Gastrocnemius medialis (tissue), 4 donors: ENCODE measurements around the gene PKMYT1. TPM values are rescaled to one million over a fixed set of nuclear protein-coding genes. Genes with fewer than 3 reads are reported as not detected.

Experiments
- ATAC-seq, 2 donors: fragments of 150-250 bp; one replicate each; pipeline ENCODE4 v1.9.1; 2016
- DNase-seq, 2 donors: peaks; one replicate each; pipeline ENCODE4 v3.0.0-alpha.2; 2019
- H3K27ac ChIP-seq, 4 donors: fragments of 200-600 bp; sonication (generic); 1 replicate in 1 of 4; 2 replicates in 3 of 4; pipeline ENCODE4 v1.5.1; 2016 to 2018; ENCODE audit warnings: mild to moderate bottlenecking in 2 of 4, moderate library complexity in 1 of 4
- H3K27me3 ChIP-seq, 3 donors: fragments of 200-600 bp; sonication (generic) in 2 of 3; 1 replicate in 1 of 3; 2 replicates in 2 of 3; pipeline versions ENCODE4 v1.5.1 to v1.6.0; 2016 to 2019; ENCODE audit warnings: mild to moderate bottlenecking in 1 of 3, moderate library complexity in 1 of 3
- H3K36me3 ChIP-seq, 2 donors: fragments of 200-600 bp; sonication (generic) in 1 of 2; one replicate each; pipeline ENCODE4 v1.5.1; 2017 to 2018
- H3K4me1 ChIP-seq, 2 donors: fragments of 200-600 bp; sonication (generic) in 1 of 2; one replicate each; pipeline ENCODE4 v1.5.1; 2016 to 2017; ENCODE audit warnings: mild to moderate bottlenecking in 2 of 2
- H3K4me3 ChIP-seq, 4 donors: fragments of 200-600 bp; sonication (generic) in 3 of 4; 1 replicate in 1 of 4; 2 replicates in 3 of 4; pipeline ENCODE4 v1.5.1; 2016 to 2019; ENCODE audit warnings: mild to moderate bottlenecking in 2 of 4
- H3K9me3 ChIP-seq, 3 donors: fragments of 200-600 bp; sonication (generic) in 2 of 3; 1 replicate in 1 of 3; 2 replicates in 2 of 3; pipeline ENCODE4 v1.5.1; 2016 to 2019
- CTCF ChIP-seq, 5 experiments: fragments of 450-650 bp in 3 of 5; fragments of 200-600 bp in 2 of 5; sonication (generic) in 2 of 5; IDR thresholded peaks in 4 of 5; conservative IDR thresholded peaks in 1 of 5; 1 replicate in 4 of 5; 2 replicates in 1 of 5; pipeline ENCODE4 v1.5.1; 2016 to 2019; ENCODE audit warnings: antibody characterized with exemption in 5 of 5, mild to moderate bottlenecking in 3 of 5, moderate library complexity in 3 of 5
- POLR2A ChIP-seq, 2 donors: fragments of 450-650 bp; IDR thresholded peaks; one replicate each; pipeline ENCODE4 v1.6.1; 2017; ENCODE audit warnings: antibody characterized with exemption in 2 of 2, mild to moderate bottlenecking in 2 of 2, moderate library complexity in 2 of 2
- in situ Hi-C, 4 donors: fragments of 200-750 bp; cut with MboI; loops; one replicate each; pipeline versions ENCODE4 v1.15.0 to v1.8.0; 2017; ENCODE audit warnings: low sequenced_read_pairs in 4 of 4
- intact Hi-C: fragments of 100-400 bp; cut with DNase I; formaldehyde crosslinking; loops from one replicate; pipeline ENCODE4 v1.15.1; 2023; ENCODE audit warnings: low total_unique reads
- total RNA-seq, 4 donors: library from RNA; depleted of rRNA; stranded (reverse); fragments of >200 nt; gene quantifications; one replicate each; pipeline versions ENCODE4 v1.1.0 to v1.2.3, GENCODE V29; 2016

PKMYT1 gene
- total RNA-seq, 4 donors from 2014 or later, result 1.4 to 2.4 TPM; not detected in 2

GRCh38 chr16:3017794-3018506, 37.7 kb upstream of the PKMYT1 start, which contains the start of gene CLDN6:
Gene CLDN6, minus strand, starts transcription at chr16:3018183. Its CDS starts 2,162 bp downstream, at chr16:3016021.
- DNase-seq (no peak), ATAC-seq (no peak)
- Histone ChIP-seq H3K27me3 (peaks cover 25 to 40% (median 28%) of the 10 kb centered on the region in 3 donors), H3K9me3 (no peaks in the 10 kb centered on the region), H3K4me3 (no peak within 1 kb of the TSS), H3K4me1 (peaks cover 16 to 33% of the 10 kb centered on the region in 2 donors), H3K27ac (no peak within 1 kb of the TSS), H3K36me3 (no peaks in the 10 kb centered on the region)
- in situ Hi-C loops (no loop called here), intact Hi-C loops (no loop called here)
- TF ChIP-seq CTCF (IDR thresholded peaks at IDR 0.05 in 4 of 5, conservative IDR thresholded peaks at IDR 0.05 in 1 of 5) (peak in 2 of 5 experiments; percentile 15 to 17), POLR2A (IDR thresholded peaks at IDR 0.05) (no peak)

GRCh38 chr16:3017344-3017743, 37.1 kb upstream of the PKMYT1 start:
- Histone ChIP-seq H3K4me3 (no peak overlapping the region), H3K9me3 (no peaks in the 10 kb centered on the region), H3K4me1 (peaks cover 10 to 27% of the 10 kb centered on the region in 2 donors), H3K36me3 (no peaks in the 10 kb centered on the region), H3K27ac (no peak overlapping the region), H3K27me3 (peaks cover 31 to 46% (median 34%) of the 10 kb centered on the region in 3 donors)
- ATAC-seq (no peak), DNase-seq (no peak)
- TF ChIP-seq POLR2A (IDR thresholded peaks at IDR 0.05), result no peak
- TF ChIP-seq CTCF (IDR thresholded peaks at IDR 0.05 in 4 of 5, conservative IDR thresholded peaks at IDR 0.05 in 1 of 5), result no peak
- intact Hi-C loops (no loop called here), in situ Hi-C loops (no loop called here)

GRCh38 chr16:3015865-3016521, 35.7 kb upstream of the PKMYT1 start:
- H3K4me1 ChIP-seq, result peaks cover 0 to 13% of the 10 kb centered on the region in 2 donors
- ATAC-seq (no peak), DNase-seq (no peak)
- intact Hi-C loops, result no loop called here
- no peaks in the 10 kb centered on the region for H3K9me3 ChIP-seq
- no peak overlapping the region for H3K27ac ChIP-seq
- TF ChIP-seq POLR2A (IDR thresholded peaks at IDR 0.05) (no peak), CTCF (IDR thresholded peaks at IDR 0.05 in 4 of 5, conservative IDR thresholded peaks at IDR 0.05 in 1 of 5) (no peak)
- no peaks in the 10 kb centered on the region for H3K36me3 ChIP-seq
- H3K4me3 ChIP-seq, result no peak overlapping the region
- in situ Hi-C loops, result no loop called here
- peaks cover 38 to 54% (median 45%) of the 10 kb centered on the region in 3 donors for H3K27me3 ChIP-seq

GRCh38 chr16:3014971-3015370, 34.7 kb upstream of the PKMYT1 start:
- Histone ChIP-seq H3K27ac (no peak overlapping the region), H3K4me3 (no peak overlapping the region), H3K27me3 (peaks cover 40 to 54% (median 45%) of the 10 kb centered on the region in 3 donors), H3K4me1 (peaks cover 0 to 5% of the 10 kb centered on the region in 2 donors), H3K9me3 (no peaks in the 10 kb centered on the region), H3K36me3 (no peaks in the 10 kb centered on the region)
- DNase-seq (no peak), ATAC-seq (no peak)
- in situ Hi-C loops (no loop called here), intact Hi-C loops (no loop called here)
- TF ChIP-seq POLR2A (IDR thresholded peaks at IDR 0.05) (no peak), CTCF (IDR thresholded peaks at IDR 0.05 in 4 of 5, conservative IDR thresholded peaks at IDR 0.05 in 1 of 5) (no peak)
